Activated T-helper 1 cell treated with anti-CD3 and anti-CD28 coated beads, Interleukin-12 subunit alpha, Interleukin-12 subunit beta, Interleukin-2, Interleukin-4 antibody, amounts not matched to agents 30 ng/mL and 10 ng/mL and 1 ng/mL, durations not matched to agents 14 hours and 24 hours and 36 hours (primary cell): ENCODE measurements around the gene NELFA. TPM values are rescaled to one million over a fixed set of nuclear protein-coding genes. Genes with fewer than 3 reads are reported as not detected.
A peak's percentile ranks its signal among the peaks of the same experiment; 100 is the strongest.

ENCODE experiments used
- DNase-seq: peaks from one replicate; pipeline ENCODE4 v3.0.0; 2021; ENCODE audit warnings: low spot score
- H3K27ac Mint-ChIP-seq: one replicate; pipeline ENCODE4 v1.8.0; 2021; ENCODE audit warnings: mild to moderate bottlenecking, mixed read lengths
- H3K27me3 Mint-ChIP-seq: one replicate; pipeline ENCODE4 v1.8.0; 2022; ENCODE audit warnings: mild to moderate bottlenecking, moderate library complexity, mixed read lengths; ENCODE audit not compliant: insufficient read depth
- H3K36me3 Mint-ChIP-seq: one replicate; pipeline ENCODE4 v1.8.0; 2021; ENCODE audit warnings: low read depth, mixed read lengths
- H3K4me1 Mint-ChIP-seq: one replicate; pipeline ENCODE4 v1.8.0; 2021; ENCODE audit warnings: low read depth, mixed read lengths
- H3K4me3 Mint-ChIP-seq: one replicate; pipeline ENCODE4 v1.8.0; 2021; ENCODE audit warnings: mild to moderate bottlenecking, moderate library complexity, mixed read lengths
- H3K9me3 Mint-ChIP-seq: one replicate; pipeline ENCODE4 v1.8.0; 2021; ENCODE audit warnings: mixed read lengths
- intact Hi-C: fragments of 100-400 bp; cut with micrococcal nuclease; formaldehyde crosslinking; loops from one replicate; pipeline ENCODE4 v1.15.1; 2024
- total RNA-seq: library from RNA; stranded (reverse); gene quantifications from 2 replicates; pipeline ENCODE4 v1.2.3, GENCODE V29; 2022

NELFA gene
- total RNA-seq, 1 donor from 2014 or later: 52.9 TPM

DNA sequence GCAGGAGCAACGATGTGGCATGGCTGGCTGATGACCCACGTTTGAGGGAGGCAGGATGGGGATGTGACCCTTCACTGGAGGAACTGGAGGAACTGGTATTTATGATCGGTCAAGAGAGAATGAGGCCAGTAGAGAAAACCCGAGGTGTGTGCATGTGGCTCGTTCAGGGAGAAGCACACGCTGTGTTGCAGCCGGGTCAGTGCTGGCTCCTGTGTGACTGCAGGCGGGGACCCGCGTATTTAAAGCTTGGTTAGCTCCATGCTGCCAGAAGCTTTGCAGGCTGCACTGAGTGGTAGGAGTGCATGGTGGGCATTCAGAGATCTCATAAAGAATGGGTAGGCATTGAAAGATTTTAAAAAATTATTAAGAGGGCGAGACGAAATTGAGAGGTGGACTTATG, 52.1 kb downstream of the NELFA start:
- no peaks in the 10 kb centered on the region for H3K27me3 Mint-ChIP-seq
- no peaks in the 10 kb centered on the region for H3K4me1 Mint-ChIP-seq
- no peak overlapping the region for H3K27ac Mint-ChIP-seq
- intact Hi-C loops: loop anchor here (5.0 kb wide), 1 partner anchor 34 kb away; no protein-coding TSS in a partner anchor
- no peak for DNase-seq
- H3K36me3 Mint-ChIP-seq: peaks cover 58% of the 10 kb centered on the region
- no peaks in the 10 kb centered on the region for H3K9me3 Mint-ChIP-seq
- H3K4me3 Mint-ChIP-seq: no peak overlapping the region

DNA sequence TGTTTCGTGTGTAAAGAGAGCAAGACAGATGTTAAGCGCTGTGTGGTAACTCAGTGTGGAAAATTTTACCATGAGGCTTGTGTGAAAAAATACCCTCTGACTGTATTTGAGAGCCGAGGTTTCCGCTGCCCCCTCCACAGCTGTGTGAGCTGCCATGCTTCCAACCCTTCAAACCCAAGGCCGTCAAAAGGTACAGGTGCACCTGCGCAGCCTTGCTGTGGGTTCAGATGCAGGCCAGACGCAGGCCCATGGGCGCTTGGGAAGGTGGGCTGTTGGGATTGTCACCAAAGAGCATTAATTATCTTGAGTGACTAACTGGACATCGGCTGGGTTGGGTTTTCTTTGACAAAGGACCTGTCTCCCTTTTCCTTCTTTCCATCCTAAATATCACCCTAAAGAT, 55.4 kb downstream of the NELFA start:
- no peak overlapping the region for H3K4me3 Mint-ChIP-seq
- peaks cover 36% of the 10 kb centered on the region for H3K36me3 Mint-ChIP-seq
- H3K27me3 Mint-ChIP-seq: no peaks in the 10 kb centered on the region
- intact Hi-C loops: no loop called here
- H3K9me3 Mint-ChIP-seq: no peaks in the 10 kb centered on the region
- H3K4me1 Mint-ChIP-seq: no peaks in the 10 kb centered on the region
- no peak overlapping the region for H3K27ac Mint-ChIP-seq
- no peak for DNase-seq

GRCh38 chr4:1952719-1953118, 56.1 kb downstream of the NELFA start:
- Mint-ChIP-seq H3K4me1 (no peaks in the 10 kb centered on the region), H3K9me3 (no peaks in the 10 kb centered on the region), H3K27me3 (no peaks in the 10 kb centered on the region), H3K36me3 (peaks cover 30% of the 10 kb centered on the region), H3K4me3 (no peak overlapping the region), H3K27ac (no peak overlapping the region)
- DNase-seq: no peak
- intact Hi-C loops: no loop called here

GRCh38 chr4:1952058-1952700, 56.6 kb downstream of the NELFA start:
- no peak for DNase-seq
- peaks cover 28% of the 10 kb centered on the region for H3K36me3 Mint-ChIP-seq
- intact Hi-C loops: no loop called here
- H3K27ac Mint-ChIP-seq: no peak overlapping the region
- H3K4me1 Mint-ChIP-seq: no peaks in the 10 kb centered on the region
- H3K4me3 Mint-ChIP-seq: no peak overlapping the region
- H3K9me3 Mint-ChIP-seq: no peaks in the 10 kb centered on the region
- H3K27me3 Mint-ChIP-seq: no peaks in the 10 kb centered on the region

- Mint-ChIP-seq H3K27ac (no peak overlapping the region), H3K4me3 (no peak overlapping the region), H3K9me3 (no peaks in the 10 kb centered on the region), H3K27me3 (no peaks in the 10 kb centered on the region), H3K36me3 (peaks cover 19% of the 10 kb centered on the region), H3K4me1 (no peaks in the 10 kb centered on the region)
- DNase-seq: no peak
- intact Hi-C loops: no loop called here
These were observed 58.4 kb downstream of the NELFA start for GRCh38 chr4:1950369-1950768.

GRCh38 chr4:1948892-1949436, 59.8 kb downstream of the NELFA start:
- H3K4me3 Mint-ChIP-seq: no peak overlapping the region
- no peak for DNase-seq
- intact Hi-C loops: no loop called here
- H3K27me3 Mint-ChIP-seq: no peaks in the 10 kb centered on the region
- peak overlapping the region; percentile 52 for H3K27ac Mint-ChIP-seq
- H3K9me3 Mint-ChIP-seq: no peaks in the 10 kb centered on the region
- H3K36me3 Mint-ChIP-seq: peaks cover 15% of the 10 kb centered on the region
- no peaks in the 10 kb centered on the region for H3K4me1 Mint-ChIP-seq

DNA sequence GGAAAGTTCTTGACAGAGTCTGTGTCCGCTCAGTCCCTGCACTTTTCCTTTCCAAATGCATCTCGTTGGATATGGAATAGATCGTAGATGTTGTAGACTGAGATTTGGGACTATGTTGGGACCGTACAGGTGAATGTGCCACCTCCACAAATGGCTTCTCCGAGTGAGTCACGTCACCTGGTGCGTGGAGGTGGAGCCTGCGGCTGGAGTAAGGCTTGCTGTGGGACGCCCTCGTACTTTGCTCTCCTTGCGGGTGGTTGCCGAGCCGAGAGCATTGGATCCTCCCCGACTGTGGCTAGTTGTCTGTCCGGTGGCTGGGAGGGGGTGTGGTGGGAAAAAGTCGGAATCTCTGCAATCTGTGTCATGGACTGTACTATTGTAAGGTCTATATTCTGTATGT, 60.5 kb downstream of the NELFA start:
- intact Hi-C loops: no loop called here
- Mint-ChIP-seq H3K27me3 (no peaks in the 10 kb centered on the region), H3K36me3 (peaks cover 17% of the 10 kb centered on the region), H3K9me3 (no peaks in the 10 kb centered on the region), H3K4me1 (no peaks in the 10 kb centered on the region), H3K4me3 (no peak overlapping the region), H3K27ac (peak overlapping the region; percentile 23)
- DNase-seq: no peak

DNA sequence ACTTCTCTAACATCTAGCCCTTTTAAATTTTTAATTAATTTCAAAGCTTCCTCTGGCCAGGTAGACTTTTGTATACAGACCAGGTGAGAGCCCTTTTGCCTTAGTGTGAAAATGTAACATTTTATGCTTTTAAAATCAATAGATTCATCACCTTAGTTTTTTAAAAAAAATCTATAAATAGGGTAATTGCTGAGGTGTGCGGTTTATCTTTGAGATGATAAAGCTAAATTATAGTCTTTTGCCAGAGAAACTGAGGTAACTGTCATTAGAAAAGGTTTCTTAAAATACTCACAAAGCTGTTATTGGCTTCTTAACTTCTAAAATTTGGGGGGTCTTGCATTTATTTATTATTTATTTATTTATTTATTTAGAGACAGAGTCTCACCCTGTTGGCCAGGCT, 62.9 kb downstream of the NELFA start:
- Mint-ChIP-seq H3K27ac (no peak overlapping the region), H3K4me3 (no peak overlapping the region), H3K4me1 (no peaks in the 10 kb centered on the region), H3K27me3 (no peaks in the 10 kb centered on the region), H3K9me3 (no peaks in the 10 kb centered on the region), H3K36me3 (peaks cover 24% of the 10 kb centered on the region)
- intact Hi-C loops: no loop called here
- no peak for DNase-seq

- intact Hi-C loops: no loop called here
- Mint-ChIP-seq H3K36me3 (peaks cover 29% of the 10 kb centered on the region), H3K27ac (no peak overlapping the region), H3K9me3 (no peaks in the 10 kb centered on the region), H3K4me1 (no peaks in the 10 kb centered on the region), H3K4me3 (no peak overlapping the region), H3K27me3 (no peaks in the 10 kb centered on the region)
- no peak for DNase-seq
These were observed 63.5 kb downstream of the NELFA start for GRCh38 chr4:1945124-1945895.

- intact Hi-C loops: no loop called here
- DNase-seq: no peak
- Mint-ChIP-seq H3K27ac (no peak overlapping the region), H3K36me3 (peaks cover 38% of the 10 kb centered on the region), H3K4me3 (no peak overlapping the region), H3K9me3 (no peaks in the 10 kb centered on the region), H3K27me3 (no peaks in the 10 kb centered on the region), H3K4me1 (no peaks in the 10 kb centered on the region)
These were observed 64.8 kb downstream of the NELFA start for GRCh38 chr4:1943928-1944327.

DNA sequence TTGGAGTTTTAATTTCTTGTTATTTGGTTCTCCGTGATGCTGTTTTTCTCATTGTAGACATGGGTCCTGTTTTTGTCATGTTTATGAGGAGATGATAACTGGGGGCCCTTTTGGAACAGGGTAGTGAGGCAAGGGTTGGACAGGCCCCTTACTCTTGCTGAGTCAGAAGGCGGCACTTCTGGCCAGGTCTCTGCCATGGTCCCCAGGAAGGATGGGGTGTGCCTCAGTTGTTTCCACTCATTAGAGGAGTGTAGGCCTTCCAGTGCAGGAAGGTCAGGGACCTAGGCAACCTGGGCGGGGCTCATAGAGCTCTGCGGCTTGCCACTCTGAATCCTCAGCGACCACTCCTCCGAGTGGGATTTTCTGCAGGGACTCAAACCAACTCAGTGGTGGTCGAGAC, 68.2 kb downstream of the NELFA start:
- intact Hi-C loops: no loop called here
- no peak for DNase-seq
- Mint-ChIP-seq H3K4me1 (no peaks in the 10 kb centered on the region), H3K27me3 (no peaks in the 10 kb centered on the region), H3K9me3 (no peaks in the 10 kb centered on the region), H3K27ac (no peak overlapping the region), H3K36me3 (peaks cover 38% of the 10 kb centered on the region), H3K4me3 (no peak overlapping the region)

DNA sequence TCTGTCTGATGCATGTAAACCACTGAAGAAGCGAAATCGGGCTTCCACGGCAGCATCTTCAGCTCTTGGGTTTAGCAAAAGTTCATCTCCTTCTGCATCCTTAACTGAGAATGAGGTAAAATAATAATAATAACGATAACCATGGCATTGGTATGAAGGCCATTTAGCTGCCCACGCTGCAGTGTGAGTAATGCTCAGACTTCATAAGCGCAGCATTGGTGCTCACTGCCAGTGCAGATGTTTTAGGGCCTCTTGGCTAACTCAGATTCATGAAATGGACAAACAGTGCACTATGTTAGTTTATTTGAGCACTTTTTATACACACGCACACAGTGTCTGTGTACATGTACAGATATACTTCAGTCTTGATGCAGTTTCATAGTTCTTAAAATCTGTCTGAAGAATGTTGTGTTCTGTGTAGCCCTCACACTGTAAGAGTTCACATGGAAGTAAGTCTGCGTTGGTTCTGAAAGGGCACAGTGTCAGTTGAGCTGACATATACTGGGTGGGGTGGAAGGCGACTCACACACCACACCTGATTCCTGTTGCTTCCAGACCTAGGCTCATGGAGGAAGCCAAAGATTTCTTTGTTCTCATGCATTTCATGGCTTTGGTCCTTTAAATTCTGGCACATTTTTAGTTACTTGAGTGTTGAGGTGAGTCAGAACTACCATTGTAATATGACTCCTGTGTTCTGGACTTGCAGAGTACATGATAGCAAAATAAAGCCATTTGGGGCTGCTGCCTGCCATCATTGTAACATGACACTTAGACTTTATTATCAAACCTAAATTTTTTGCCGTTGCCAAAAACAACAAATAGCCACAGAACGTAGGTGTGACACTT, 68.9 kb downstream of the NELFA start:
- no peak overlapping the region for H3K27ac Mint-ChIP-seq
- H3K4me1 Mint-ChIP-seq: no peaks in the 10 kb centered on the region
- intact Hi-C loops: no loop called here
- no peak overlapping the region for H3K4me3 Mint-ChIP-seq
- H3K9me3 Mint-ChIP-seq: no peaks in the 10 kb centered on the region
- H3K27me3 Mint-ChIP-seq: no peaks in the 10 kb centered on the region
- DNase-seq: no peak
- peaks cover 38% of the 10 kb centered on the region for H3K36me3 Mint-ChIP-seq

DNA sequence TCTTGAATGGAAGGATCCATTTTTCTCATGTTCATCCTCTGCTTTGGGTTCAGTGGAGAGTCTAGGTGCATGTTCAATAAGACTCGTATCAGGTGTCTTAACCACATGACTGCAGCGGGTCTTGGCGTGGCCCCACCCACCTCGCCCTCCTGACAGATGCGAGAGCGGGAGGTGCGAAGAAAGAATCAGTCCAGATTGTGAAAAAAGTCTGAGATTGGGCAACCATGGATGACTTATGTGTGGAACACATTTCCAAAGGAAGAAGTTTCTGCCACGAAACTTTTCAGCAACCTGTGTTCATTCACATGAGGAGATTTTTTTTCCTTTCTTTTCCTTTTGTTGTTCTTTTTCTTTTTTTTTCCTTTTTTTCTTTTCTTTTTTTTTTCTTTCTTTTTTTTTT, 70.7 kb downstream of the NELFA start:
- intact Hi-C loops: no loop called here
- Mint-ChIP-seq H3K27me3 (no peaks in the 10 kb centered on the region), H3K36me3 (peaks cover 30% of the 10 kb centered on the region), H3K9me3 (no peaks in the 10 kb centered on the region), H3K4me1 (no peaks in the 10 kb centered on the region), H3K4me3 (no peak overlapping the region), H3K27ac (no peak overlapping the region)
- DNase-seq: no peak
